ENCODE data around the gene HNRNPA3.
"Not testable (repeated sequence)": the region's sequence is repeated elsewhere in the genome, so short reads cannot be mapped to it uniquely, and the experiment has no call there.

The HNRNPA3 gene

DNA sequence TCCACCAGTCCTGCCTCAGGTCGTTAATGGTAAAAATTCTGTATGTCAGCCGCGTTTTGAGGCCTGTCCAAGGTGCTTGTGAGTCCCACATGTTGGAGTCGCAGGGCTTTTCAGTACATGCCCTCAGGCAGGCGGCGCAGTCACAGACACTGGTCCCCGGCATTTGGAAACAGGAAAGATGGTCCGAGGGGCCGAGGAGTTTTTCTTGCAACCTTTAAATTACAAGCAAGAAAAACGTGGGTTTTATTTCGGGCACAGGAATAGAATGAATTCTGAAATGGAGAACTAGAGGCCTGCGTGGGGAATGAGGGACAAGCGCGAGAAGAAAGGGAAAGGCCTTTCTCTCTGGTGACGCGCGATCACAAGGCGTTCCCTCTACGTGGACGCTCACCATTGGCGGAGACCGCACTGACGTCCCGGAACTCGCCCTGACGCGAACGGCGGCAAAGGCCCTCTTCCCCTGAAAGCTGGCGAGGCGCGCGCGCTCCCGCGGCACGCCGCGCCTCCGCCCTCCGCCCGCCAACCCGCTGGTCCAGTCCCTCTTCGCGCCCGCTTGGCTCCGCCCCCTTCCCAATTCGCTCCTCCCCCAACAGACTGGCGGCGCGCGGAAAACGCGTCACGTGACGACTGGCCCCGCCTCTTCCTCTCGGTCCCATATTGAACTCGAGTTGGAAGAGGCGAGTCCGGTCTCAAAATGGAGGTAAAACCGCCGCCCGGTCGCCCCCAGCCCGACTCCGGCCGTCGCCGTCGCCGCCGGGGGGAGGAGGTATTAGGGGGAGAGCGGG lies at the start of gene HNRNPA3:
TSS of gene HNRNPA3 (plus strand) at position 689 of the 785 bp plus-strand sequence. CDS start at position 695, 6 bp downstream.
- peak within 1 kb of the TSS; percentile 100 for H3K4me3 ChIP-seq (ENCODE audit: low read length)
- no peak for TF ChIP-seq ZNF274 (IDR thresholded peaks at IDR 0.05; ENCODE audit: low read depth, low read length)

DNA sequence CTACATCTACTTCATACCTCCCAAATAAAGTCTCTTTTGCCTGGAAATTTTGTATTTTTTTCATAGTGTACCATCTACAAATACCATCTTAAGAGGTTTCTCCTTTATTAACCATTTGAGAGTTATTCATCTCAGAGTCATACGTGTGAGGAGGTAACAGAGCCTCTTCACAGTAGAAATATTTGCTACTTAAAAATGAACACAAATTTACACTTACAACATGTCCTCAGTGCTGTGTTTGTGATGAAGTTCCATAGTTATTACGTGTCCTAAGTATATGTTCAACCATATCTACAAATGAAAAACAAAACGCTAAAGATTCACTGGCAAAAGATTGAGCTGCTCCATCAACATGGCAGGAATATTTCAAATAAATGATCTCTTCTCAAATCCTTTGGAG lies 48.5 kb upstream of the HNRNPA3 start:
- H3K4me3 ChIP-seq (ENCODE audit: low read length): no peak overlapping the region

DNA sequence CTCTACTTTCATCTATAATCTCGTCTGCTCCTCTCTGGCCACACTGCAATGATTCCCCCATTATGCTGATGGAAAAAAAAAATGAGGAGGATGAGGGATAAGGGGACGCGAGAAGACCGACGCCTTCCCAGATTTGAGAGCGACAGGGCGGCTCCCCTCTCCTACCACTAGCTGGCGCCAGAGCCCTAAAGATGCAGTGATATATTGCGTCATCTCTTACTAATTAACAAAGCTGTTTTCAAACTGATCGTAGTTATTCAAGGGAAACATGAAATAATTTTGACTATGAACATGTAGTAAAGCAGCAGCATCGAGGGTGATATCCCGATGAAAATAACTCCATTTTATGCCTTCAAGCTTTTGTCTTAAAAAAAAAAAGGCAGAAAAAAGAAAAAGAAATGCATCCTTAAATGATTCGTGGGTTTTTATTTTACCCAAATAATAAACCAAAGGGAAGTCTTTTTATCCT lies 48.0 kb upstream of the HNRNPA3 start:
- H3K4me3 ChIP-seq (ENCODE audit: low read length): peak overlapping the region; percentile 73; the same call in 1 of the 2 replicates
- no peak for TF ChIP-seq ZNF274 (IDR thresholded peaks at IDR 0.05; ENCODE audit: low read depth, low read length)

More for the DNA sequence above, 48.5 kb upstream of the HNRNPA3 start:
- TF ChIP-seq ZNF274 (IDR thresholded peaks at IDR 0.05; ENCODE audit: low read depth, low read length): no peak

DNA sequence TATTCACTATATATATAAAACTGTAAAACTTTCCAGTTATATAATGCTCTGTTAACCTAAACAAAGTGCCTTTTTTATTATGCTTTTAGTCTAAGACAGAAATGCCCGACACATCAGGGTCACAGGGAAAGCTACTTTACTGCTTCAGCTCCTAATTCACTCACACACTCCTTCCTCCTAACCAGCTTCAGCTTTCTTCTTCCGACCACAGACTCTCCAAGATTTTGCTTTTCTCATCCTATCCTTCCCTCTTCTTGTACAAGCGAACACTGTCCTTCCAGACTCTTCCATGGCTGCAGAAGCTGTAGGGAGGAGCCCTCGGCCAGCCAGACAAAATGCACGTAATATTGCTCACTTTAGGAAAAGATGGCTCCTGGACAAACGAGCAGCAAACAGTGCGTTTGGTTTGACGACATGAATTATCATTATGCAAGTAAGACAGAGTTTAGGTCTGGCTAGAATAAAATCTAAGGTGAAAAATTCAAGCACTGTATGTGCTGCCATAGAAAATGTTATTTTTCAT lies 47.5 kb upstream of the HNRNPA3 start:
- no peak for TF ChIP-seq ZNF274 (IDR thresholded peaks at IDR 0.05; ENCODE audit: low read depth, low read length)
- peak overlapping the region; percentile 73 for H3K4me3 ChIP-seq (ENCODE audit: low read length)

DNA sequence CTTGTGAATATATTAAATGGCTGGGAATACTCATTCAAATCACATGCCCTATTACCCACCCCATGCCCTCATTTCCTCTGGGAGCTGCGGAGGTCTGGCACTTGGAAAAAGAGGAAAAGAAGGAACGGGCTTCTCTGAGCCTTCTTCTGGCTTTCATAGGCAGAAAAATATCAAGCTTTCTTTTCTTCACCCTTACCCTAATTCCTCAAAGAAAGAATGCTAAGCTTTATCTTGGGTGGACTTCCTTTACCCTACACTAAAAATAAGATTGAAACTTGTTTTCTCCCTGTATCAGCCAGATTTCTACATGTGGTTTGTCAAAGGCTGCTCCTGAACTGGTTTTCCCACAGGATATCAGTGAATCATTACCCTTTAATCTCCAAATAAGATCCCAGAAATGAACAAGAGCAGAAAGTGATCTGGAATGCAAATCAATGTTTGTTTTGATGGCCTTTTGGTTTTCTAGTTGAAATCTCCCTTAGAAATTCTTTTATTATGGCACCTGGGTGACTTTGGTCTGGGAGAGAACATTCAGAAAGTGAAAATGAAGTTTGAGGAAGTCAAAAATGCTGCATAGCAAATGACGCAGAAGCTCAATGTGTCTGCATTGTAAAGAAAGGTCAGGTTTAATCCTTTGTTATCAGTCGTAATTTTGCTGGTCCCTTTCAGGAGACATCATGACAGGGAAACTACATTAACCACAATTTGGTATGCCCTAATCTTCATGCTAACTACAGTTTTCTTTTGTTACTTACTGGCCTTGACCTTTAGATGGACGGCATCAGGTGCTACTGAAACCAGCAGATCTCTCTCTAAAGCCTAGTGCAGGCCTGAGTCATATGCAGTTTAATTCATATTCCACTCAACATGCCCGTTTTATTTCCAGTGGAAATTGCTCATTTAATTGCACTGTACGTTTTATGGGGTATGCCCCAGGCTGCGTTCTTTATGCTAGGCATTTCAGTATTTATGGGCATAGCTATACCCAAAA lies 46.6 kb upstream of the HNRNPA3 start:
- TF ChIP-seq ZNF274 (IDR thresholded peaks at IDR 0.05; ENCODE audit: low read depth, low read length): no peak
- H3K4me3 ChIP-seq (ENCODE audit: low read length): peak overlapping the region; percentile 58; the same call in 1 of the 2 replicates

DNA sequence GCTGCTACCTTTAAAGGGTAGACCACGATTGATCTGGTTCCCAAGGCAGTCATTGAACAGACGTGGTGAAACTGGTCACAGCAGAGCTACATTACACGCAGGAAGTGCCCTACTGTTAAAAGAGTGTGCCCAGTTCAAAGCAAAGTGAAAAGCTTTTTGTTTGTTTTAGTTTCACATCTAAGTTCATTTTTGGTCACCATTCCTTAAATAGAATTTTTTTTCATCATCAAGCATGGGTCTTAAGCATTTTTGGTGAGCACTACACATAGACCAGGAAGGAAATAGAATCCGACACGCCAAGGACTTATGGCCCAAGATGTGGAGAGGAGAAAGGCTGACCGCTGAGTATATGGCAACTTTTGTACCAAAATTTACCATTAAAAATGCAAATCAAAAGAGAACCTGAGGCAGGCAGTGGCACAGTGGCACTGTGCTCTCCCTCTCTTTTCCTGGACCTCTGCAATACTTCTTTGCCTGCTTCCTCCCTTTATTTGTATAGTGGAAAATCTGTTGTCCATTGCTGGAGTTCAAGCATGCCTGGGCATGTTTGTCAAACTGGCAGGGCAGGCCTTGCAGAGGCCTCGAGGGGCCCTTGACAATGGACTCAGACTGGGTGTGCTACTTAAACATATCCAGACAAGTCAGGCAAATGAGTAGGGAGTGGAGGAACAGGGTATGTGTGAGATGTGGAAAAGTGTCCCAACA lies 42.6 kb upstream of the HNRNPA3 start:
- peak overlapping the region; percentile 38; the same call in 1 of the 2 replicates for H3K4me3 ChIP-seq (ENCODE audit: low read length)
- TF ChIP-seq ZNF274 (IDR thresholded peaks at IDR 0.05; ENCODE audit: low read depth, low read length): no peak

DNA sequence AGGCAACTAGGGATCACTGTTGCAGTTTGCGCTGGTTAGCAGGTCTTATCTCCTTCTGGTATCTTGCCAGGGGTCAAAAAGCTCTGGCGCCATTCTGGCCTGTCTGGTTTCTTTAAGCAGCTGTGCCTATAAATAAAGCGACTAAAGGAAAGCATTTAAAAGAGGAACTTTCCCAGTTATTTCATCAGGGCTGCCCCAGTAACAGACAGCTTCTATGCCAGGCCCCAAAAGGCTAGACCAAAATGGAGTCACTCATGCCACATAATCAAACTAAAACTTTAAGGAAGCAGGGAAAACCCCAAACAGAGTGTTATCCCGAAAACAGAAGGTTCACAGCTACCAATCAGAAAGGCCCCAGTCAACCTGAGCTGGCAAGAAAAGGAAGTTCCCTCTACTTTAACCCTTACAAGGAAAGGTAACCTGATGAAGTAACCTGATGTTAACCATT lies 41.2 kb upstream of the HNRNPA3 start:
- TF ChIP-seq ZNF274 (IDR thresholded peaks at IDR 0.05; ENCODE audit: low read depth, low read length): no peak

DNA sequence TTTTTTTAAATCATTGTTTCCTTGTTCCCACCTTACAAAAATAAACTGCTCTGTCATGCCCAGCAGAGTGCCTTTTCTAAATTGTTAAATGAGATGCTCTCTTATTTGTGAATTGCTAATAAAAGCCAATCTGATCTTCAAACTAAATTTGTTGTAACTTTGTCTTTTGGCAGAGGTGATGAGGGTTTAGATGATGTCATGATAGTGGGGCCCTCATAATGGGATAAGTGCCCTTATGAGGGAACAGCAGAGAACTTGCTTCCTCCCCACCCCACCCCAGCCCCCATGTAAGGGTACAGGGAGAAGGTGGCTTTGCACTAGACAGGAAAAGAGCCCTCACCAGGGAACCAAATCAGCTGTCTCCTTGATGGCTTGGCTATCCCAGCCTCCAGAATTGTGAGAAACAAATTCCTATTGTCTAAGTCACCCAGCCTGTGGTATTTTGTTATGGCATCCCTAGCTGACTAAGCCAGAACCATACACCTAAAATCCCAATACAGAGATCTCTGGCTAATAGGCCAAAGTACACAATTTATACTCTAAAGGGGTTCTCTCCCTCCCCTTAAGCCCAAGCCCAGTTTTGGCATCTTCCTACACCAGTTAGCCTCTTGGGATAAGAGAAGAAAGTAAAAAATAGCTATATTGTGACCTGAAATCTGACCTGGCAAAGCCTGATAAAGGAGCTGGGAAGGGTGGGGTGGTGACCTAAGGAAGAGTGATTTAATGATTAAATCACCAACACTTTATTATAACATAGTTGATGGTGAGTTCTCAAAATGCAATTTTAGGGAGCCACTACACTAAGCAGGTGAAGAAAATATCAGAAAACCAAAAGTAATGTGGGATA lies 40.3 kb upstream of the HNRNPA3 start:
- no peak overlapping the region for H3K4me3 ChIP-seq (ENCODE audit: low read length)
- no peak for TF ChIP-seq ZNF274 (IDR thresholded peaks at IDR 0.05; ENCODE audit: low read depth, low read length)

More for the DNA sequence above, 41.2 kb upstream of the HNRNPA3 start:
- H3K4me3 ChIP-seq (ENCODE audit: low read length): no peak overlapping the region

DNA sequence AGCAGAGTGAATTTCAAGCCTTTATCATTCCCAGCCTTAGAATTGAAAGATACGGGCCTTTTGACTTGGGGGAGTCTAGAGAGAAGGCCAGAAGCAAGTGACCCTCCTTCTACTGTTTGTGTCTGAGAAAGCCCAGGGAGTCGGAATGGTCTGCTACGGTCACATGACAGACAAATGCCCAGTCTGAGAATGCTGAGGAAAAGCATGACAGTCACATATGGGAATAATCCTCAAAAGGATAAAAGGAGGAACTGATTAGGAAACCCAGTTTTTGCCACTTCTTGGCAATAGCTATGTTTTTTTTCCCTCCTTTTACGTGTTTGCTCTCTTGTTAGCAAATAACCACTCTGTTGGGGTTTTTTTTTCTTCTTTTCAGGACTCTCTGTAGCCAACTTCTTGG lies 38.1 kb upstream of the HNRNPA3 start:
- TF ChIP-seq ZNF274 (IDR thresholded peaks at IDR 0.05; ENCODE audit: low read depth, low read length): no peak
- H3K4me3 ChIP-seq (ENCODE audit: low read length): no peak overlapping the region

DNA sequence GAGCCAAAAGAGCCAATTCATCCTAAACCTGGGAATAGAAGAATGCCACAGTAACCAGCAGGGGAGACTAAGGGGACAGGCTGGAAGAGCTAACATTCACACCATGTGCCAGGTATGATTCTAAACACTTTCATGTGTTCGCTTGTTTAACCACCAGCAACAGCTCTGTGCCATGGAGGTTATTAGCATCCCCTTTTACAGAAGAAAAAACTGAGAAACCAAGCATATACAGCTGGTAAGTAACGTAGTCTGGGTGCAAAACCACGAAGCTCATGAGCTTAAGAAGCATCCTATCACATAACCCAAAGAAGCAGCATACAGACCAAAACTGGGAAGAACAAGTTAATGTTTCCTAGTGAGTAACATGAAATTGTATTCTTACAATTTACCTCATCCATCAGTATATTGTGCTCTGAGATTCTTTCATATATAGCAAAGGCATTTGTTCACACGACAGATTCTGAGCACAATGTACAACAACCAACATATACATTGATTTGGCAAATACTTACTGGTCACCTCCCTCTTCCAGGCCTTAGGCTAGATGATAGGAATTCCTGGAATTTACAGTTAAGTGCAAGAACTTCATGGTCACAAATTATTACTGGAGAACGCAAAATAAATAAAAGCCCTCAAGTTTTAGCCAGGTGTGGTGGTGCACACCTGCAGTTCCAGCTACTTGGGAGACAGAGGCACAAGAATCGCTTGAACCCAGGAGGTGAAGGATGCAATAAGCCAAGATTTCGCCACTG lies 36.5 kb upstream of the HNRNPA3 start:
- H3K4me3 ChIP-seq (ENCODE audit: low read length): no peak overlapping the region
- no peak for TF ChIP-seq ZNF274 (IDR thresholded peaks at IDR 0.05; ENCODE audit: low read depth, low read length)

DNA sequence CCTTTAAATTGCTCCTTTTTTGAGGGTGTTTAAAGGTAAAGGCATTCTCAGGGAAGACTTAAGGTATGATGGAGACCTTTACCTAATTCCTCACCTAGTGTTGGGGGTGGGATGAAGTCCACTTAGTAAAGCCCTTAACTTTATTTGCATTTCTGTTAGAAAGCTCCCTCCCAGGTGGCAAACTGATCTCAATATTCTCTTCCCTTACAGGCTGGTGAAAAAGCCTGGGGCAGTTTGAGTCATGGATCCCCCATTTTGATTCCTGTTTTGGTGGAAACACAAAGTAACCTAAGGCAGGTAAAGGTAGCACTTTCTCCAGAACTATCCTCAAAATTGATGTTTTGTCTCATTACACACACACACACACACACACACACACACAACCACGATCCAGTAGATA lies 33.8 kb upstream of the HNRNPA3 start:
- no peak overlapping the region for H3K4me3 ChIP-seq (ENCODE audit: low read length)
- no peak for TF ChIP-seq ZNF274 (IDR thresholded peaks at IDR 0.05; ENCODE audit: low read depth, low read length)

DNA sequence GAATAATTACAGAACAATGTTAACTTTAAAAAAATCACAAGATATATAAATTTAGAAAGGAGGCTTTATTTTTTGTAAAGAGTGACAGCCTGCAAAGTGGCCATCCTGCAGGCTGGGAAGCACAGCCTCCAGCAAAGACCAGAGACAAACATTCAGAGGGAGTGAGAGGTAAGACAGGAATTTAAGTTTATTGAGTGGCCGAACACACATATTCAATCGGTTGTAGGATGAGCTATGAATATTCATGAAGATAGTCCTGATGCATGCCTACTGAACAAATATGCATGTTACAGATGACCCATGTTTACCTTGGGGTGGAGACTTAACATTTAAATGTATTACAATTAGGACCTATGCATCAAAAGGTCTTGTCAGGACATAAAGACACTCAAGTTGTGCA lies 33.4 kb upstream of the HNRNPA3 start:
- H3K4me3 ChIP-seq (ENCODE audit: low read length): no peak overlapping the region
- TF ChIP-seq ZNF274 (IDR thresholded peaks at IDR 0.05; ENCODE audit: low read depth, low read length): no peak

DNA sequence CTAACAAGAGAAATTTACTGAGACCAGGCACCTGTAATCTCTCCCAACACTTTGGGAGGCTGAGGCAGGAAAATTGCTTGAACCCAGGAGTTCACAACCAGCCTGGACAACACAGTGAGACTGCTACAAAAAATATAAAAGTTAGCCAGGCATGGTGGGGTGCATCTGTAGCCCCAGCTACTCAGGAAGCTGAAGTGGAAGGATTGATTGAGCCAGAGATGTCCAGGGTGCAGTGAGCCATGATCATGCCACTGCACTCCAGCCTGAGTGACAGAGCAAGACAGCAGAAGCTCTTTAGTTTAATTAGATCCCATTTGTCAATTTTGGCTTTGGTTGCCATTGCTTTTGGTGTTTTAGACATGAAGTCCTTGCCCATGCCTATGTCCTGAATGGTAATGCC lies 32.9 kb upstream of the HNRNPA3 start:
- not testable (repeated sequence) for H3K4me3 ChIP-seq (ENCODE audit: low read length)
